Endometrial microvascular endothelial cells (primary cell): ENCODE data around the gene EYS. TPM values are rescaled to one million over a fixed set of nuclear protein-coding genes. Genes with fewer than 3 reads are reported as not detected.
"Not testable (repeated sequence)": the region's sequence is repeated elsewhere in the genome, so short reads cannot be mapped to it uniquely, and the experiment has no call there.

Experiments
- in situ Hi-C: cut with HindIII; loops from 2 replicates; pipeline ENCODE4 v1.10.0; 2017; ENCODE audit warnings: low sequenced_read_pairs, low pct_unique_long_range_greater_than_20kb; ENCODE audit errors: inconsistent ontology term
- total RNA-seq: library from RNA; depleted of rRNA; stranded (reverse); fragments of >200 nt; gene quantifications from one replicate; pipeline ENCODE4 v1.2.3, GENCODE V29; 2015; ENCODE audit errors: inconsistent ontology term

EYS gene
- total RNA-seq, 1 donor from 2014 or later, result not detected

DNA sequence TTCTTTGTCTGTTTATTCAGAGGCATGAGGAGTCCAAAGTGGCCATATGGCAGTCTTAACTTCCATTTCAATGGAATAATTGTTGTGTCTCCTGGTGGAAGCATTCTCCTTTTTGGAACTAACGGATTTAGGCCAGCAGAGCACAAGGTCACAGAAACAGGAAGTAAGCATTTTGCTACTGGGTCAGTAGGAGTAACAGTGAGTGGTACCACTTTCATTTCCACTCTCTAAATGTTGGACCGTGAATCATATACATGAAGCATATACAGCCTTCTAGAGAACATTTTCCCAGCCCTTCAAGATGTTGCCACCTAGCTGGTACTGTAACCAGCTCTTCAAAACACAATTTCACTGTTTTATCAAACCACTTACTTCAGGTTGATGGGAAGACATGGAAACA lies 182.8 kb downstream of the EYS start:
- in situ Hi-C loops, result no loop called here

DNA sequence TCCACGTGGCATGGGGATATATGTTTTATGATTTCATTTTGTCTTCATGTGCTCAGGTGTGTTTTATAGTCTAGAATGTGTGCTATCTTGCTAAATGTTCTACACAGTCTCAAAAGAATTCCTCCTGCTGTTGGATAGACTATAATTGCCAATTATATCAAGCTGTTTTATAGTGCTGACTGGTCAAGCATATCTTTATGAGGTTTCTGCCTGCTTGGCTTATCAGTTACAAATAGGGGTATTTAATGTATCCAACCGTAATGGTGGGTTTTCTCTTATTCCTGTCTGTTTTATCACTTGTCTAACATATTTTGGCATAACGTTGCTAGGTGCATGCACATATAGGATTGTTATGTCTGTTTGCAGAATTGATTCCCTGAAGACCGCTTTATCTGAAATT lies 201.3 kb downstream of the EYS start:
- in situ Hi-C loops, result no loop called here

GRCh38 chr6:65501045-65501444 lies 206.0 kb downstream of the EYS start:
- in situ Hi-C loops, result no loop called here

- in situ Hi-C loops, result not testable (repeated sequence)
Measured at GRCh38 chr6:65483652-65484051, 223.4 kb downstream of the EYS start.

GRCh38 chr6:65469650-65470049 lies 237.4 kb downstream of the EYS start:
- in situ Hi-C loops, result no loop called here

DNA sequence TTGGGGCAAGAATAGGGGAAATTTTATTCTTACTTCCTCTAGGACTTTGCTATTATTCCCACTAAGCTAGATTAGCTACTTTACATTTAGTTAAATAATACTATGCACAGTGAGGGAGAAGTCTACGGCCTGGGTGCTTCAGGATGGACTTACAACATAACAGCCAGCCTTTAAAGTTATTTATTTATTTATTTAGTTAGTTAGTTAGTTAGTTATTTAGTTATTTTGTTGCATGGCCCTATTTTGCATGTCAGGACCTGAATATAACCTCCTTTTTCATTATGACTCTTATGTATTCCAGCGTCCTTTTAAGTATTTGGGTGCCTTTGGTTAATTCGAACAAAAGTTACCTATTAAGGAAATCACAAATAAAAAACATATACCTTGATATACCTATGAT lies 238.7 kb downstream of the EYS start:
- in situ Hi-C loops, result no loop called here

- in situ Hi-C loops, result no loop called here
Measured at GRCh38 chr6:65461121-65461520, 245.9 kb downstream of the EYS start.

GRCh38 chr6:65452333-65452732 lies 254.7 kb downstream of the EYS start:
- in situ Hi-C loops, result no loop called here

DNA sequence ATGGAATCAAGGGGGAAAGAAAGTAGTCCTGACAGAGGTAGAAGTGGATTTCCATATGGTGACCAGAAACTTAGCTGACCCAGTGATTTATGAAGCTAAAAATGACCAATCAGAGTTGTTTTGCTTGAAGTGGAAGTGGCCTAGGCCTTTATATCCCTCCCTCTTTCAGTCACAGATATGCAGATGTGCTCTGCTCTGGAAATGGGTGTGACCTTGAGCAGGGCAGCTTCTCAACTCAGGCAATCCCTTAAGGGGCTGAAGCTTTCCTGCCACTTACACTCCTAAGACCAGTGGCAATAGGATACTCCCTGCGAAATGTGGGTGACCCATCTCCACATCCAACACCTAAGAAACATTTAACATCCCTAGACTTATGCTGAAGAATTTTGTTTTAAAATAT lies 256.6 kb downstream of the EYS start:
- in situ Hi-C loops, result no loop called here

- in situ Hi-C loops, result no loop called here
Measured at GRCh38 chr6:65449926-65450325, 257.1 kb downstream of the EYS start.

- in situ Hi-C loops, result no loop called here
Measured at GRCh38 chr6:65448866-65449265, 258.2 kb downstream of the EYS start.

- in situ Hi-C loops, result no loop called here
Measured at GRCh38 chr6:65436281-65436680, 270.7 kb downstream of the EYS start.

DNA sequence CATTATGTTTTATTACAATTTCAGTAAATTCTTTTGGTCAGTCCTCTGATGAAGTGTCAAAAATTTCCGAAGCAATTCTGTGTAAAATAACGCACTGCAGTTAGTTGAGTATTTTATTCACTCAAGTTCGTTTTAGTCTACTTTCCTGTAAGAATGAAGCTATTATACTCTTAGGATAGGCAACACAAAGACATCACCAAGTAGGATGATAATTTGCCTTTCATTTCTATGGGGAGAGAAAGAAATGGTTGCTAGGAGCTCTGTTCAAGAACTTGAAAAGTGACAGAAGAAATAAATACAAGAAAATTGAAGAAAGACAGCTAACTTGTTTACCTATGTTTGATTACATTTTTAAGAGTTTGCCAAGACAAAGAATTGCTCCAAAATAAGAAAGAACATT lies 290.4 kb downstream of the EYS start:
- in situ Hi-C loops, result no loop called here

DNA sequence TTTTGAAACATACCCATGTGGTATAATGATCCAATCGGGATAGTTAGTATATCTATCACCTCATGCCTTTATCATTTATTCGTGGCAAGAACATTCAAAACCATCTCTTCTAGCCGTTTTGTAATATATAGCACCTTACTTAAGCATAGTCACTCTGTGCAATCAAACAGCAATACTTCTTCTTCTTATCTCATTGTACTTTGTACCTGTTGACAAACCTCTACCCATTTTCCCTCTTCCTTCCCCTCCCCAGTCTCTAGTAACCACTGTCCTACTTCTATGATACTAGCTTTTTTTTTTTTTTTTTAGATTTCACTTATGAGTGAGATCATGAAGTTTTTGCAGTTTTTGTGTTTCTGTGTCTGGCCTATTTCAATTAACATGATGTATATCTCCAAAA lies 296.7 kb downstream of the EYS start:
- in situ Hi-C loops, result no loop called here

DNA sequence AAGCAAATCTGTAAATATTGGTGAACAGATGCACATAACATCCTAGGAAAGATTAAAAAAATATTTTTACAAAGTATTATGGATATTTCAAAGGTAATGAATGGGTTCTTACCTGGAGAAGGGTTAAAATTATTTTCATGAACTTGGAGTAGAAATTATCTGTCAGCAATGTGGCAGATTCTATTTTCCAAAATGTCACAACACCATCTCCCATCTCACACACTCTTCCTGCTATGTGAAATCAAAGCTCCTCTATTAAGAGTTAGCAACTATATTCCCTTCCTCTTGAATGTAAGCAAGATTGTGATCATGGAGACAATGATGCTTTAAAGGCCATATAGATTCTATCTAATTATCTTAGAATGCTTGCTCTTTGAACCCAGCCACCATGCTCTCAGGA lies 304.5 kb downstream of the EYS start:
- in situ Hi-C loops, result no loop called here

- in situ Hi-C loops, result no loop called here
Measured at GRCh38 chr6:65399355-65400084, 307.5 kb downstream of the EYS start.

- in situ Hi-C loops, result no loop called here
Measured at GRCh38 chr6:65398851-65399250, 308.2 kb downstream of the EYS start.

DNA sequence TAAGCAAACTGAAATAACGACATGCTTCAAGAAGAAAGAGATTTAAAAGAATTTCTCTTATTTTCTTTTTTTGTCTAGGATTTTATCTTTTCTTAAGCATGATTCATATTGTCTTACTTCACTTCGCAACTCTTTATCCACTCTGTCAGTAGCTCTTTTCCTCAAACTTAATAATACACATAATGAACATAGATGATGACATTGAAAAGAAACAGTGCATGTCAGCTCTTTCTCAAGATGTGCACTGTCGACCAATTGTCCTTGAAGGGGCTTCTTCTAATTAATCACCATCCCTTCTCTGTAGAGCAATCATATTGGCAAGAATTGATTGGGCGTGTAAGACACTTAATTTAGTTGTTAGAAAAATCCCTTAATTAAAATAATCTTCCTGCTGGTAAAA lies 356.5 kb downstream of the EYS start:
- in situ Hi-C loops, result no loop called here

DNA sequence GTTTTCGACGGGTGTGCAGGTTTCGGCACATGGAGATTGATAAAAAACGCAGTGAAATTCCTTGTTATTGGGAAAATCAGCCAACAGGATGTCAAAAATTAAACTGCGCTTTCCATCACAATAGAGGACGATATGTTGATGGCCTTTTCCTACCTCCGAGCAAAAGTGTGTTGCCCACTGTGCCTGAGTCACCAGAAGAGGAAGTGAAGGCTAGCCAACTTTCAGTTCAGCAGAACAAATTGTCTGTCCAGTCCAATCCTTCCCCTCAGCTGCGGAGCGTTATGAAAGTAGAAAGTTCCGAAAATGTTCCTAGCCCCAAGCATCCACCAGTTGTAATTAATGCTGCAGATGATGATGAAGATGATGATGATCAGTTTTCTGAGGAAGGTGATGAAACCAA lies 404.4 kb downstream of the EYS start:
- in situ Hi-C loops, result not testable (repeated sequence)

- in situ Hi-C loops, result no loop called here
Measured at GRCh38 chr6:65299236-65299635, 407.8 kb downstream of the EYS start.

GRCh38 chr6:65295812-65296211 lies 411.2 kb downstream of the EYS start:
- in situ Hi-C loops, result no loop called here
